ENCODE results near the gene ANGPTL8. TPM values are rescaled to one million over a fixed set of nuclear protein-coding genes. Genes with fewer than 3 reads are reported as not detected.

ANGPTL8 gene
- total and polyA plus RNA-seq, 10 of the 15 experiments (the other 5 are each of a cell fraction or from before 2014, with no cell fraction given) = not detected

DNA sequence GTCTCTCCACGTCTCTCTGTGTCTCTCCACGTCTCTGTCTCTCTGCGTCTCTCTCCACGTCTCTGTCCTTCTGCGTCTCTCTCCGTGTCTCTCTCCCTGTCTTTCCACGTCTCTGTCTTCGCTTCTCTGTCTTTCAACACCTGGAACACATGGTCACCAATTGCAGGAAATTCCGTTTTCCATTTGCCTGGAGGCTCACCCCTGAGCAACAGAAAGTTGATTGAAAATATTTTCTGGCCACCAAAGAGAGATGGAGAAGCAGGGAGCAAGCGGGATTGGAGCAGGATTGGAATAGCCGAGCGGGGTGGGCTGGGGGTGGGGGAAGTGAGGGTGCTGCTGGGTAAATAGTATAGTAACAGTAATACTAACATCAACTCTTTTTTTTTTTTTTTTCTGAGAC lies 43.7 kb upstream of the ANGPTL8 start:
- H3K27ac ChIP-seq (ENCODE audit: control insufficient read depth, insufficient read depth) = no peak overlapping the region
- DNase-seq (ENCODE audit: low read depth, low spot score) (no peak), FAIRE-seq (no peak), ATAC-seq (no peak)
- 68% methylated on average over 12 of the region's 12 CpGs for WGBS (ENCODE audit: insufficient coverage, insufficient replicate concordance, low lambda C conversion rate, missing lambda C conversion rate)
- H3K9ac ChIP-seq (ENCODE audit: control insufficient read depth, insufficient read depth, low read length) = no peak overlapping the region
- ChIA-PET SMC1A (ENCODE audit: uncharacterized antibody, unreplicated experiment) (no interaction called here), RAD21 (ENCODE audit: unreplicated experiment) (no interaction called here), CTCF (no interaction called here), POLR2A (interaction anchor here (0.6 kb wide), 1 partner anchor 68 kb away, joined by 6 read pairs; no protein-coding TSS in a partner anchor)
- BruUV-seq (replicated peaks) = no TSS peak
- H3K9me3 ChIP-seq (replicated peaks; ENCODE audit: control insufficient read depth, insufficient read depth, low read length) = no peaks in the 10 kb centered on the region; the same call in 2 of the 3 replicates
- peaks cover 22% of the 10 kb centered on the region for H3K4me1 ChIP-seq (ENCODE audit: control insufficient read depth, insufficient read depth, low read length)
- intact Hi-C loops (cut with micrococcal nuclease; ENCODE audit: unreplicated experiment) = loop anchor here (2.0 kb wide), 1 partner anchor 41 kb away; the partner anchor contains the start of gene SPC24
- no peaks in the 10 kb centered on the region for H3K27me3 ChIP-seq (replicated peaks in 1 of 2; ENCODE audit: control insufficient read depth in 2 of 2, insufficient read depth in 2 of 2, low read length in 1 of 2)
- no peak overlapping the region for H3K4me3 ChIP-seq
- H3K4me2 ChIP-seq (ENCODE audit: control insufficient read depth, insufficient read depth) = peak overlapping the region; percentile 79
- no peaks in the 10 kb centered on the region; a peak in 1 of 4 replicates for H3K36me3 ChIP-seq (ENCODE audit: control insufficient read depth in 2 of 2, insufficient read depth in 2 of 2, low read length in 1 of 2)
- no peaks in the 10 kb centered on the region for H4K20me1 ChIP-seq (ENCODE audit: control insufficient read depth, insufficient read depth)
- H2AFZ ChIP-seq (ENCODE audit: control insufficient read depth, low read depth, low read length) = no peak overlapping the region
- in situ Hi-C loops (cut with MboI) = no loop called here
- peaks cover 3% of the 10 kb centered on the region for H3K79me2 ChIP-seq (ENCODE audit: control insufficient read depth, insufficient read depth, low read length)
- TF ChIP-seq SIX5 (IDR thresholded peaks at IDR 0.05; ENCODE audit: low read depth, low read length, severe bottlenecking) = no peak
- no peak for TF ChIP-seq SMARCA5 (IDR thresholded peaks at IDR 0.05)
- no peak for TF ChIP-seq YBX1 (IDR thresholded peaks at IDR 0.05)
- TF ChIP-seq RFX5 (IDR thresholded peaks at IDR 0.05; ENCODE audit: low read depth, low read length) = no peak
- TF ChIP-seq RAD21 (IDR thresholded peaks at IDR 0.05; ENCODE audit: insufficient read depth, low read depth, low read length) = no peak
- TF ChIP-seq ZNF622 (IDR thresholded peaks at IDR 0.05) = no peak
- TF ChIP-seq, protein P1, sequence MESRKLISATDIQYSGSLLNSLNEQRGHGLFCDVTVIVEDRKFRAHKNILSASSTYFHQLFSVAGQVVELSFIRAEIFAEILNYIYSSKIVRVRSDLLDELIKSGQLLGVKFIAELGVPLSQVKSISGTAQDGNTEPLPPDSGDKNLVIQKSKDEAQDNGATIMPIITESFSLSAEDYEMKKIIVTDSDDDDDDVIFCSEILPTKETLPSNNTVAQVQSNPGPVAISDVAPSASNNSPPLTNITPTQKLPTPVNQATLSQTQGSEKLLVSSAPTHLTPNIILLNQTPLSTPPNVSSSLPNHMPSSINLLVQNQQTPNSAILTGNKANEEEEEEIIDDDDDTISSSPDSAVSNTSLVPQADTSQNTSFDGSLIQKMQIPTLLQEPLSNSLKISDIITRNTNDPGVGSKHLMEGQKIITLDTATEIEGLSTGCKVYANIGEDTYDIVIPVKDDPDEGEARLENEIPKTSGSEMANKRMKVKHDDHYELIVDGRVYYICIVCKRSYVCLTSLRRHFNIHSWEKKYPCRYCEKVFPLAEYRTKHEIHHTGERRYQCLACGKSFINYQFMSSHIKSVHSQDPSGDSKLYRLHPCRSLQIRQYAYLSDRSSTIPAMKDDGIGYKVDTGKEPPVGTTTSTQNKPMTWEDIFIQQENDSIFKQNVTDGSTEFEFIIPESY (IDR thresholded peaks at IDR 0.05) = no peak
- TF ChIP-seq NFYB (IDR thresholded peaks at IDR 0.05; ENCODE audit: insufficient read depth, low read depth, low read length) = no peak
- no peak for TF ChIP-seq WRNIP1 (IDR thresholded peaks at IDR 0.05; ENCODE audit: borderline replicate concordance, low read depth, low read length)
- TF ChIP-seq, protein P2, sequence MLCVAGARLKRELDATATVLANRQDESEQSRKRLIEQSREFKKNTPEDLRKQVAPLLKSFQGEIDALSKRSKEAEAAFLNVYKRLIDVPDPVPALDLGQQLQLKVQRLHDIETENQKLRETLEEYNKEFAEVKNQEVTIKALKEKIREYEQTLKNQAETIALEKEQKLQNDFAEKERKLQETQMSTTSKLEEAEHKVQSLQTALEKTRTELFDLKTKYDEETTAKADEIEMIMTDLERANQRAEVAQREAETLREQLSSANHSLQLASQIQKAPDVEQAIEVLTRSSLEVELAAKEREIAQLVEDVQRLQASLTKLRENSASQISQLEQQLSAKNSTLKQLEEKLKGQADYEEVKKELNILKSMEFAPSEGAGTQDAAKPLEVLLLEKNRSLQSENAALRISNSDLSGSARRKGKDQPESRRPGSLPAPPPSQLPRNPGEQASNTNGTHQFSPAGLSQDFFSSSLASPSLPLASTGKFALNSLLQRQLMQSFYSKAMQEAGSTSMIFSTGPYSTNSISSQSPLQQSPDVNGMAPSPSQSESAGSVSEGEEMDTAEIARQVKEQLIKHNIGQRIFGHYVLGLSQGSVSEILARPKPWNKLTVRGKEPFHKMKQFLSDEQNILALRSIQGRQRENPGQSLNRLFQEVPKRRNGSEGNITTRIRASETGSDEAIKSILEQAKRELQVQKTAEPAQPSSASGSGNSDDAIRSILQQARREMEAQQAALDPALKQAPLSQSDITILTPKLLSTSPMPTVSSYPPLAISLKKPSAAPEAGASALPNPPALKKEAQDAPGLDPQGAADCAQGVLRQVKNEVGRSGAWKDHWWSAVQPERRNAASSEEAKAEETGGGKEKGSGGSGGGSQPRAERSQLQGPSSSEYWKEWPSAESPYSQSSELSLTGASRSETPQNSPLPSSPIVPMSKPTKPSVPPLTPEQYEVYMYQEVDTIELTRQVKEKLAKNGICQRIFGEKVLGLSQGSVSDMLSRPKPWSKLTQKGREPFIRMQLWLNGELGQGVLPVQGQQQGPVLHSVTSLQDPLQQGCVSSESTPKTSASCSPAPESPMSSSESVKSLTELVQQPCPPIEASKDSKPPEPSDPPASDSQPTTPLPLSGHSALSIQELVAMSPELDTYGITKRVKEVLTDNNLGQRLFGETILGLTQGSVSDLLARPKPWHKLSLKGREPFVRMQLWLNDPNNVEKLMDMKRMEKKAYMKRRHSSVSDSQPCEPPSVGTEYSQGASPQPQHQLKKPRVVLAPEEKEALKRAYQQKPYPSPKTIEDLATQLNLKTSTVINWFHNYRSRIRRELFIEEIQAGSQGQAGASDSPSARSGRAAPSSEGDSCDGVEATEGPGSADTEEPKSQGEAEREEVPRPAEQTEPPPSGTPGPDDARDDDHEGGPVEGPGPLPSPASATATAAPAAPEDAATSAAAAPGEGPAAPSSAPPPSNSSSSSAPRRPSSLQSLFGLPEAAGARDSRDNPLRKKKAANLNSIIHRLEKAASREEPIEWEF (IDR thresholded peaks at IDR 0.05; ENCODE audit: insufficient replicate concordance, low read depth, low read length) = no peak
- no peak for TF ChIP-seq RBBP5 (conservative IDR thresholded peaks at IDR 0.05)
- no peak for TF ChIP-seq ZBED1 (IDR thresholded peaks at IDR 0.05; ENCODE audit: borderline replicate concordance)
- TF ChIP-seq, protein P3, sequence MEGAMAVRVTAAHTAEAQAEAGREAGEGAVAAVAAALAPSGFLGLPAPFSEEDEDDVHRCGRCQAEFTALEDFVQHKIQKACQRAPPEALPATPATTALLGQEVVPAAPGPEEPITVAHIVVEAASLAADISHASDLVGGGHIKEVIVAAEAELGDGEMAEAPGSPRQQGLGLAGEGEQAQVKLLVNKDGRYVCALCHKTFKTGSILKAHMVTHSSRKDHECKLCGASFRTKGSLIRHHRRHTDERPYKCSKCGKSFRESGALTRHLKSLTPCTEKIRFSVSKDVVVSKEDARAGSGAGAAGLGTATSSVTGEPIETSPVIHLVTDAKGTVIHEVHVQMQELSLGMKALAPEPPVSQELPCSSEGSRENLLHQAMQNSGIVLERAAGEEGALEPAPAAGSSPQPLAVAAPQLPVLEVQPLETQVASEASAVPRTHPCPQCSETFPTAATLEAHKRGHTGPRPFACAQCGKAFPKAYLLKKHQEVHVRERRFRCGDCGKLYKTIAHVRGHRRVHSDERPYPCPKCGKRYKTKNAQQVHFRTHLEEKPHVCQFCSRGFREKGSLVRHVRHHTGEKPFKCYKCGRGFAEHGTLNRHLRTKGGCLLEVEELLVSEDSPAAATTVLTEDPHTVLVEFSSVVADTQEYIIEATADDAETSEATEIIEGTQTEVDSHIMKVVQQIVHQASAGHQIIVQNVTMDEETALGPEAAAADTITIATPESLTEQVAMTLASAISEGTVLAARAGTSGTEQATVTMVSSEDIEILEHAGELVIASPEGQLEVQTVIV (IDR thresholded peaks at IDR 0.05; ENCODE audit: borderline replicate concordance, partially characterized antibody) = no peak
- TF ChIP-seq NFIC (IDR thresholded peaks at IDR 0.05; ENCODE audit: low read depth, low read length) = no peak
- TF ChIP-seq EP300 (IDR thresholded peaks at IDR 0.05; ENCODE audit: borderline replicate concordance in 1 of 2, control insufficient read depth in 1 of 2, low read depth in 2 of 2, low read length in 2 of 2) = no peak
- no peak for TF ChIP-seq LARP7 (IDR thresholded peaks at IDR 0.05)
- TF ChIP-seq TBL1XR1 (IDR thresholded peaks at IDR 0.05; ENCODE audit: low read depth, low read length) = no peak

Measured in GM12878 (cell line).